HG02870 (cell line): ENCODE measurements around the gene TTC32.
"Not testable (repeated sequence)": the region's sequence is repeated elsewhere in the genome, so short reads cannot be mapped to it uniquely, and the experiment has no call there.

Source experiments
- ATAC-seq: cut with Tn5 transposase; IDR thresholded peaks from one replicate; pipeline ENCODE4 v1.9.1; 2021; ENCODE audit warnings: mild to moderate bottlenecking, moderate library complexity; ENCODE audit not compliant: unreplicated experiment

The TTC32 gene

GRCh38 chr2:19901442-19902215 is at the start of gene TTC32:
TTC32 (minus strand) TSS chr2:19901983; CDS start chr2:19901854, 129 bp downstream.
- peak; percentile 82 for ATAC-seq

- no peak for ATAC-seq
Observed at GRCh38 chr2:19949071-19949470, 47.3 kb upstream of the TTC32 start.

GRCh38 chr2:19947184-19947940 is 45.6 kb upstream of the TTC32 start:
- ATAC-seq = no peak

- ATAC-seq = no peak
Observed at GRCh38 chr2:19944205-19944845, 42.5 kb upstream of the TTC32 start.

DNA sequence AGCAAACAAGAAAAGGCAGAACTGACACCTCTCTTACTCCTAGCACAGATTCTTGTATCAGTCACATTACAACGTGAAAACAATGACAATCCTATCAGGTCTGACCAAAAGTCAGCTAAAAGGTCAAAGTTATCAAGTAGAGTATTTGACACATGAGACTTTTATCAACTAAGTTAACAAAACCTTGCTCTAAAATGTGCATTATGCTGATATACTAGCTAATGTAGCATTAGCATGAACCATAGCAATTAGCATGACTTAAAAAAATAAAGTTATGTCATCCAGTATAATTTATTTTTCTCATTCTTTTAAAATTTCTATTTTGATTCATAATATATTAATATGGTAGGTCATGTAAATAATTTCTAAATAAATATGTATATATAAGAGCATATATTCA is 41.4 kb upstream of the TTC32 start:
- ATAC-seq = no peak

DNA sequence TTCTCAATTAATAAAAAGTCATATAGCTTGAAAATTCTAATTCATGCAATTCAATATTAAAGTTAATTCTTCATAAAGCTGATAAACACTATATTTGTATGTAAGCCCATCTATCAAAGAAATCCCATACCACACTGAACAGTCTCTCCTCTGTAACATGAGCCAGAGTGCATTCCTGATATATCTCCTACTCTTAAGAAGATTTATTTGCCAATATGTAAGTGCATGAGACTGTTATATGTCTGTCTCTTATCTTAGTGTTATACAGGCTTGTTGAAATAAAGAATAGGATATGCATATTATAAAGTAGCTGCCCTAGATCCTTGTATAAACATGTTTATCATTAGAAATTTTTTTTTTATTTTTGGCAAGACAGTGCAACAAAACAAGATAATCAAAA is 40.4 kb upstream of the TTC32 start:
- ATAC-seq = no peak

- no peak for ATAC-seq
Observed at GRCh38 chr2:19937004-19937403, 35.2 kb upstream of the TTC32 start.

GRCh38 chr2:19936203-19936602 is 34.4 kb upstream of the TTC32 start:
- no peak for ATAC-seq

GRCh38 chr2:19933351-19933981 is 31.7 kb upstream of the TTC32 start:
- ATAC-seq = peak; percentile 93

DNA sequence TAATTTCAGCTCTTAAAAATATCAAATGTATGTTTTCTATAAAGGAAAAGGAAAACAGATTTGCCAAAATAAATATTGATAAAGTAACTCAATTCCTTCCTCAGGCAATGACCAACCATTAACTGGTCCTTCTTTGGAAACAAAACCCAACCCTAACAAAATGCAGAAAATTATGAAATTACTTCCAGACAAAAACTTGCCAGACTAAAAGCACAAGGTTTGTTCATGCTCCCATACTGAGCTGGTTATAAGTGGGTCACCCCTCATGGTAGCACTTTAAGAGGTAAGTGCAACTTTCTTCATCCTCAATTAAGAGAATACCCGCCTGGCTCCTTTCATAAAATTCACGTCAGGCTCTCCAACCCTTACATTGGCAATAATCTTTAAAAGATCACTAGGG is 31.1 kb upstream of the TTC32 start:
- peak; percentile 37 for ATAC-seq

DNA sequence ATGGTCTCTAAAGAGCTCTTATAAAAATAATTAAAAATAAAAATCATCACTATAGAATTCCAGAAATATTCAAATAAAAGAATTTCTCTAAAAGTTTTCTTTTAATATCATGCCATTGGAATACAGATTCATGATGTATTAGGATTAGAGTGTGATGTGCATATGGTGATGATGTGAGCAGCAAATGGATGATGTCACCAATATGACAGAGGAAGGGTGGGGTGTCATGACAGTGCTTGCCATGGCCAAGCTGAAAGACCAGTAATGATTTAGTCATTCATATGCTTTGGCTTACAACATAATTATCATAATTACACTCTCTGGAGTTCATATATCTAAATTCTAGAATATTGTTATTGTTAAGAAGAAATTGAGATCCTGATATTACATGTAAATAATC is 27.4 kb upstream of the TTC32 start:
- ATAC-seq = no peak

- ATAC-seq = not testable (repeated sequence)
Observed at GRCh38 chr2:19927816-19928215, 26.0 kb upstream of the TTC32 start.

DNA sequence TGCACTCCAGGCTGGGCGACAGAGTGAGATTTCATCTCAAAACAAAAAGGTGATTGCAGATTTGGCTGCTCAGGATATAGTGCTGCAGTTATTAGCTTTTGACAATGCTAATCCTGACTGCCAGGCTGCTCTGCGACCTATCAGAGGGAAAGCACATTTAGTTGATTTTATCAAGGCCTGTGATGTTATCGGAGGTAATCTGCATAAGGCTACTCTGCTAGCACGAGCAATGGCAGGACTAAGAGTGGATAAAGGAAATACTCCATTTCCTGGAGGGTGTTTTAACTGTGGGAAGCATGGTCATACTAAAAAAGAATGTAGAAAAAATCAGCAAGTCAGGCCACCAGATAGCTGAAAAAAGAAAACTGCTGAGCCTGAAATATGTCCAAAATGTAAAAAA is 22.7 kb upstream of the TTC32 start:
- ATAC-seq = not testable (repeated sequence)

- ATAC-seq = not testable (repeated sequence)
Observed at GRCh38 chr2:19922188-19922587, 20.4 kb upstream of the TTC32 start.

GRCh38 chr2:19916385-19916950 is 14.7 kb upstream of the TTC32 start:
- ATAC-seq = no peak

DNA sequence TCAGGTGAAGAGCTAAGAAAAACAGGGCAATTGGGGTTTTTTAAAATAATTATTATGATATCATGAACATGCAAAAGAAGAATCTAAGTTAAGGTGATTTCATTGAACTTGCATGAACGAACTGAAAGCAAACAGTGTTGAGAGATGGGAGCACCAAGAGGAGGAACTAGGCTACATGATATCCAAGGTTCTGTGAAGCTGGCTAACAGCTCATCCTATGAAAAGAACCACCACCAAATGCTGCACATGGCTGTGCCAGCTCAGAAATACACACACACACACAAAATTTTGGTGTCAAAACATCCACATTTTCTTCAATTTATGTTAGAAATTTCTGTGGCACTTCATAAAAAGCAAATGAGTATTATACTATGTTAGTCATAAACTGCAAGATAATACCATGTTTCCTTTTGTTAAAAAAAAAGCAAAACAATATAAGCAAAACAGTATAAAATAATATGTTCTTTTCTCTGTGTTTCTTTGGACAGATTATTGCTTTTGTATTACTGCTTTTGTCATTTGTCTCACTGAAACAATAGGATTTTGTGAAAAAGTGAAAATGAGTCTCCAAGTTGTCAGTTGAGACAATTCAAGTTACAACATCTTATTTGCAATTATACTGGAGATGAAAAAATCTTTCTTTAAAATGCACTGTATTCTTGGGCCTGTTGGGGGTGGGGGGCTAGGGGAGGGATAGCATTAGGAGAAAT is 12.6 kb upstream of the TTC32 start:
- ATAC-seq = no peak

- ATAC-seq = no peak
Observed at GRCh38 chr2:19911808-19912509, 10.2 kb upstream of the TTC32 start.

GRCh38 chr2:19902216-19902740 is 495 bp upstream of the TTC32 start:
- ATAC-seq = no peak

- ATAC-seq = peak; percentile 1
Observed at GRCh38 chr2:19900931-19901441, 797 bp downstream of the TTC32 start.
